ENCODE data around the gene GADD45G. TPM values are rescaled to one million over a fixed set of nuclear protein-coding genes. Genes with fewer than 3 reads are reported as not detected.

GADD45G gene
- total and polyA plus RNA-seq, 10 of the 15 experiments (the other 5 are each of a cell fraction or from before 2014, with no cell fraction given) = 0.07 to 1.00 (median 0.29) TPM; not detected in 4

DNA sequence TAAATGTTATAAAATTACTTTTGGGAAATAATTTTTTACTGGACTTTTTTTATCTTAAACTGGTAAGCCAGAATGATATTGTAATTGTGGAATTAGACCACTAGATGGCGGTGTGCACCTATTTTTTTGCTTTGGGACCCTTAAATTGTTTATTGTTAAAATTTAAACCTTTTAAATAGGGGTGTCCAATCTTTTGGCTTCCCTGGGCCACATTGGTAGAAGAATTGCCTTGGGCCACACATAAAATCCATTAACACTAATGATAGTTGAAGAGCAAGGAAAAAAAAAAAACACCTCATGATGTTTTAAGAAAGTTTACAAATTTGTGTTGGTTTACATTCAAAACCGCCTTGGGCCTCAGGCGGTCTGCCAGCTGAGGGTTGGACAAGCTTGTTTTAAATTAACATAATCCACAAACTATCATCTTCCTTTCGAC is 28.4 kb upstream of the GADD45G start:
- H3K9ac ChIP-seq (ENCODE audit: control insufficient read depth, insufficient read depth, low read length) = no peak overlapping the region
- ChIA-PET RAD21 (ENCODE audit: unreplicated experiment) (interaction anchor here (0.9 to 2.5 kb wide), 4 partner anchors 17 to 27 kb away, joined by 3 to 9 read pairs (median 4); no protein-coding TSS in a partner anchor), POLR2A (no interaction called here), SMC1A (ENCODE audit: uncharacterized antibody, unreplicated experiment) (interaction anchor here (0.6 to 4.7 kb wide), 8 partner anchors 13 to 430 kb away, joined by 3 to 24 read pairs (median 4); no protein-coding TSS in a partner anchor), CTCF (interaction anchor here (0.6 to 3.8 kb wide), 14 partner anchors 9 to 1808 kb away, joined by 3 to 21 read pairs (median 8); no protein-coding TSS in a partner anchor)
- intact Hi-C loops (cut with micrococcal nuclease; ENCODE audit: unreplicated experiment) (no loop called here), in situ Hi-C loops (cut with MboI) (loop anchor here (25.0 kb wide), 2 partner anchors 1186 to 1286 kb away; no protein-coding TSS in a partner anchor)
- DNase-seq (ENCODE audit: low read depth, low spot score) = no peak
- H3K4me2 ChIP-seq (ENCODE audit: control insufficient read depth, insufficient read depth) = no peak overlapping the region
- no peaks in the 10 kb centered on the region for H4K20me1 ChIP-seq (ENCODE audit: control insufficient read depth, insufficient read depth)
- BruUV-seq (replicated peaks) = no TSS peak
- H3K9me3 ChIP-seq (replicated peaks; ENCODE audit: control insufficient read depth, insufficient read depth, low read length) = no peaks in the 10 kb centered on the region
- H3K27ac ChIP-seq (ENCODE audit: control insufficient read depth, insufficient read depth) = no peak overlapping the region
- no peak for ATAC-seq
- H3K27me3 ChIP-seq (replicated peaks in 1 of 2; ENCODE audit: control insufficient read depth in 2 of 2, insufficient read depth in 2 of 2, low read length in 1 of 2) = no peaks in the 10 kb centered on the region; a peak in 2 of 4 replicates
- TF ChIP-seq, protein P1, sequence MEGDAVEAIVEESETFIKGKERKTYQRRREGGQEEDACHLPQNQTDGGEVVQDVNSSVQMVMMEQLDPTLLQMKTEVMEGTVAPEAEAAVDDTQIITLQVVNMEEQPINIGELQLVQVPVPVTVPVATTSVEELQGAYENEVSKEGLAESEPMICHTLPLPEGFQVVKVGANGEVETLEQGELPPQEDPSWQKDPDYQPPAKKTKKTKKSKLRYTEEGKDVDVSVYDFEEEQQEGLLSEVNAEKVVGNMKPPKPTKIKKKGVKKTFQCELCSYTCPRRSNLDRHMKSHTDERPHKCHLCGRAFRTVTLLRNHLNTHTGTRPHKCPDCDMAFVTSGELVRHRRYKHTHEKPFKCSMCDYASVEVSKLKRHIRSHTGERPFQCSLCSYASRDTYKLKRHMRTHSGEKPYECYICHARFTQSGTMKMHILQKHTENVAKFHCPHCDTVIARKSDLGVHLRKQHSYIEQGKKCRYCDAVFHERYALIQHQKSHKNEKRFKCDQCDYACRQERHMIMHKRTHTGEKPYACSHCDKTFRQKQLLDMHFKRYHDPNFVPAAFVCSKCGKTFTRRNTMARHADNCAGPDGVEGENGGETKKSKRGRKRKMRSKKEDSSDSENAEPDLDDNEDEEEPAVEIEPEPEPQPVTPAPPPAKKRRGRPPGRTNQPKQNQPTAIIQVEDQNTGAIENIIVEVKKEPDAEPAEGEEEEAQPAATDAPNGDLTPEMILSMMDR (IDR thresholded peaks at IDR 0.05 in 2 of 3, conservative IDR thresholded peaks at IDR 0.05 in 1 of 3; ENCODE audit: control insufficient read depth in 2 of 3, extremely low read depth in 1 of 3, insufficient read depth in 1 of 3, low read depth in 3 of 3, low read length in 3 of 3) = peak; percentile 34 to 58 (median 49); a peak in 5 of 6 replicates
- TF ChIP-seq SMC3 (IDR thresholded peaks at IDR 0.05; ENCODE audit: borderline replicate concordance, low read length) (peak; percentile 40; the same call in 1 of the 2 replicates), RAD21 (IDR thresholded peaks at IDR 0.05; ENCODE audit: insufficient read depth, low read depth, low read length) (peak; percentile 63), MXI1 (IDR thresholded peaks at IDR 0.05; ENCODE audit: low read depth, low read length) (no peak)
- no peak for FAIRE-seq
- no peak overlapping the region for H3K4me3 ChIP-seq
- no peaks in the 10 kb centered on the region for H3K4me1 ChIP-seq (ENCODE audit: control insufficient read depth, insufficient read depth, low read length)
- no peak overlapping the region for H2AFZ ChIP-seq (ENCODE audit: control insufficient read depth, low read depth, low read length)
- 28% methylated on average over 4 of the region's 4 CpGs for WGBS (ENCODE audit: insufficient coverage, insufficient replicate concordance, low lambda C conversion rate, missing lambda C conversion rate)
- no peaks in the 10 kb centered on the region for H3K36me3 ChIP-seq (ENCODE audit: control insufficient read depth in 2 of 2, insufficient read depth in 2 of 2, low read length in 1 of 2)
- H3K79me2 ChIP-seq (ENCODE audit: control insufficient read depth, insufficient read depth, low read length) = no peaks in the 10 kb centered on the region

Data from GM12878 (cell line).